Gastroesophageal sphincter (tissue), 4 donors: ENCODE data around the gene PHLDA1. TPM values are rescaled to one million over a fixed set of nuclear protein-coding genes. Genes with fewer than 3 reads are reported as not detected.

Experiments
- ATAC-seq: fragments of 150-250 bp; one replicate; pipeline ENCODE4 v1.9.1; 2016; ENCODE audit warnings: mild to moderate bottlenecking, moderate library complexity
- H3K27ac ChIP-seq, 4 donors: fragments of 200-600 bp; sonication (generic) in 3 of 4; 1 replicate in 3 of 4; 2 replicates in 1 of 4; pipeline ENCODE4 v1.5.1; 2016 to 2019
- H3K27me3 ChIP-seq: fragments of 200-600 bp; sonication (generic); one replicate; pipeline ENCODE4 v1.5.1; 2019
- H3K36me3 ChIP-seq, 2 donors: fragments of 200-600 bp; sonication (generic); one replicate each; pipeline ENCODE4 v1.5.1; 2019; ENCODE audit warnings: control low read depth in 1 of 2
- H3K4me1 ChIP-seq, 3 donors: fragments of 200-600 bp; sonication (generic); 1 replicate in 2 of 3; 2 replicates in 1 of 3; pipeline ENCODE4 v1.5.1; 2016 to 2019; ENCODE audit warnings: control low read depth in 2 of 3
- H3K4me3 ChIP-seq, 2 donors: fragments of 200-600 bp; sonication (generic); one replicate each; pipeline ENCODE4 v1.5.1; 2019; ENCODE audit warnings: mild to moderate bottlenecking in 1 of 2, moderate library complexity in 1 of 2
- H3K9me3 ChIP-seq, 3 donors: fragments of 200-600 bp; sonication (generic); one replicate each; pipeline ENCODE4 v1.5.1; 2017 to 2019; ENCODE audit warnings: control low read depth in 2 of 3
- CTCF ChIP-seq, 4 experiments: fragments of 200-600 bp in 2 of 4; fragments of 450-650 bp in 2 of 4; sonication (generic) in 1 of 4; IDR thresholded peaks; one replicate each; pipeline ENCODE4 v1.5.1; 2017 to 2019; ENCODE audit warnings: antibody characterized with exemption in 4 of 4, mild to moderate bottlenecking in 2 of 4, moderate library complexity in 2 of 4
- EP300 ChIP-seq: sonication (generic); formaldehyde crosslinking; IDR thresholded peaks from one replicate; pipeline ENCODE4 v1.6.1; 2017; ENCODE audit warnings: antibody characterized with exemption, mild to moderate bottlenecking
- POLR2A ChIP-seq, 2 donors: fragments of 450-650 bp; IDR thresholded peaks; one replicate each; pipeline ENCODE4 v1.6.1; 2017; ENCODE audit warnings: antibody characterized with exemption in 2 of 2, mild to moderate bottlenecking in 2 of 2, moderate library complexity in 1 of 2
- POLR2AphosphoS5 ChIP-seq: sonication (generic); formaldehyde crosslinking; IDR thresholded peaks from one replicate; pipeline ENCODE4 v1.6.1; 2017; ENCODE audit warnings: antibody characterized with exemption
- WGBS, 2 donors: methylation state at CpG; one replicate each; pipeline ENCODE4 v1.1.5; 2018; ENCODE audit warnings: low coverage in 1 of 2; 5-methylcytosine and 5-hydroxymethylcytosine counted together
- total RNA-seq, 4 donors: library from RNA; depleted of rRNA; stranded (reverse); fragments of >200 nt; gene quantifications; one replicate each; pipeline ENCODE4 v1.1.0, GENCODE V29; 2016

Gene PHLDA1
- total RNA-seq, 4 donors from 2014 or later: 4.4 to 14.4 (median 7.6) TPM

- Histone ChIP-seq H3K27ac (no peak overlapping the region), H3K4me1 (peaks cover 0 to 10% (median 0%) of the 10 kb centered on the region in 3 donors), H3K4me3 (no peak overlapping the region), H3K27me3 (no peaks in the 10 kb centered on the region), H3K9me3 (no peaks in the 10 kb centered on the region), H3K36me3 (peaks cover 0 to 22% of the 10 kb centered on the region in 2 donors)
- no peak for ATAC-seq
- 100% methylated on average over 1 to 2 of the region's 2 CpGs for WGBS, 2 donors
- TF ChIP-seq CTCF (IDR thresholded peaks at IDR 0.05): no peak
Measured at GRCh38 chr12:76041406-76041805, 9.8 kb upstream of the PHLDA1 start.

GRCh38 chr12:76040461-76040860, 8.9 kb upstream of the PHLDA1 start:
- TF ChIP-seq POLR2A (IDR thresholded peaks at IDR 0.05) (no peak), CTCF (IDR thresholded peaks at IDR 0.05) (no peak), EP300 (no peak)

GRCh38 chr12:76038176-76038575, 6.6 kb upstream of the PHLDA1 start:
- 73% methylated on average over 2 of the region's 2 CpGs; no CpG with 5 or more reads in 1 of the 2 donors for WGBS, 2 donors
- ATAC-seq: no peak
- H3K4me3 ChIP-seq: no peak overlapping the region
- H3K36me3 ChIP-seq: peaks cover 0 to 7% of the 10 kb centered on the region in 2 donors
- H3K4me1 ChIP-seq: peaks cover 0 to 10% (median 0%) of the 10 kb centered on the region in 3 donors
- no peaks in the 10 kb centered on the region for H3K27me3 ChIP-seq
- H3K27ac ChIP-seq: no peak overlapping the region
- no peaks in the 10 kb centered on the region for H3K9me3 ChIP-seq
- no peak for TF ChIP-seq POLR2A (IDR thresholded peaks at IDR 0.05)
- TF ChIP-seq CTCF (IDR thresholded peaks at IDR 0.05): no peak
- no peak for TF ChIP-seq EP300
- no peak for TF ChIP-seq POLR2AphosphoS5

More at GRCh38 chr12:76040461-76040860, 8.9 kb upstream of the PHLDA1 start:
- WGBS, 2 donors: 89 to 91% methylated on average over 3 of the region's 4 CpGs
- peaks cover 0 to 22% of the 10 kb centered on the region in 2 donors for H3K36me3 ChIP-seq
- H3K27me3 ChIP-seq: no peaks in the 10 kb centered on the region
- ATAC-seq: no peak
- peaks cover 0 to 10% (median 0%) of the 10 kb centered on the region in 3 donors for H3K4me1 ChIP-seq
- no peaks in the 10 kb centered on the region for H3K9me3 ChIP-seq
- no peak overlapping the region for H3K4me3 ChIP-seq
- H3K27ac ChIP-seq: no peak overlapping the region

GRCh38 chr12:76037130-76038103, 5.8 kb upstream of the PHLDA1 start:
- TF ChIP-seq CTCF (IDR thresholded peaks at IDR 0.05): peak; percentile 71 to 85 (median 81)
- no peak for TF ChIP-seq EP300
- peak; percentile 5 for TF ChIP-seq POLR2AphosphoS5
- TF ChIP-seq POLR2A (IDR thresholded peaks at IDR 0.05): no peak
- no peaks in the 10 kb centered on the region for H3K9me3 ChIP-seq
- ATAC-seq: peak; percentile 63
- H3K4me1 ChIP-seq: peaks cover 0 to 17% (median 0%) of the 10 kb centered on the region in 3 donors
- H3K27ac ChIP-seq: no peak overlapping the region
- WGBS, 2 donors: 30 to 38% methylated on average over 9 to 13 of the region's 13 CpGs
- H3K27me3 ChIP-seq: no peaks in the 10 kb centered on the region
- no peak overlapping the region for H3K4me3 ChIP-seq
- no peaks in the 10 kb centered on the region for H3K36me3 ChIP-seq

- Histone ChIP-seq H3K4me1 (peaks cover 0 to 26% (median 0%) of the 10 kb centered on the region in 3 donors), H3K9me3 (no peaks in the 10 kb centered on the region), H3K27ac (no peak overlapping the region), H3K27me3 (no peaks in the 10 kb centered on the region), H3K36me3 (no peaks in the 10 kb centered on the region), H3K4me3 (no peak overlapping the region)
- TF ChIP-seq POLR2A (IDR thresholded peaks at IDR 0.05) (no peak), CTCF (IDR thresholded peaks at IDR 0.05) (no peak)
- ATAC-seq: no peak
- WGBS, 2 donors: 88% methylated on average over 3 of the region's 3 CpGs; no CpG with 5 or more reads in 1 of the 2 donors
Measured at GRCh38 chr12:76035045-76035444, 3.5 kb upstream of the PHLDA1 start.
